GM12878 (cell line): ENCODE data around the gene PNPLA8. TPM values are rescaled to one million over a fixed set of nuclear protein-coding genes. Genes with fewer than 3 reads are reported as not detected.

Experiments
- ATAC-seq: fragments of 200-7000 bp; cut with Tn5 transposase; 3 replicates; pipeline ENCODE4 v1.9.1; 2020; ENCODE audit warnings: mild to moderate bottlenecking, moderate library complexity
- BruUV-seq: library from RNA; stranded (reverse); fragments of 400-500 nt; replicated peaks from 2 replicates; lab custom pipeline; 2021; lab: Mats Ljungman, UMichigan
- CTCF ChIA-PET: fragments of 300-600 bp; sonication (Branson Sonifier 250); formaldehyde crosslinking; extraction: SDS; loops from one replicate; lab custom pipeline; 2021; ENCODE audit warnings: inconsistent platforms; lab: Yijun Ruan, JAX
- POLR2A ChIA-PET: fragments of 350-600 bp; formaldehyde crosslinking; extraction: SDS; loops from one replicate; lab custom pipeline; 2021; ENCODE audit warnings: inconsistent platforms; lab: Charles Lee
- RAD21 ChIA-PET: fragments of 300-600 bp; sonication (Branson Sonifier 250); formaldehyde crosslinking; loops from one replicate; lab custom pipeline; 2023; ENCODE audit warnings: antibody characterized with exemption; ENCODE audit not compliant: unreplicated experiment; lab: Charles Lee
- SMC1A ChIA-PET: fragments of 300-600 bp; sonication (Branson Sonifier 250); formaldehyde crosslinking; loops from one replicate; lab custom pipeline; 2023; ENCODE audit not compliant: unreplicated experiment, uncharacterized antibody; lab: Charles Lee
- DNase-seq: peaks from one replicate; pipeline ENCODE4 v3.0.0-alpha.2; 2011; ENCODE audit warnings: low read depth, low spot score
- FAIRE-seq: peaks from 3 replicates; lab custom pipeline; 2011; peaks lifted over from hg19 to GRCh38; lab: Jason Lieb, UNC
- H2AFZ ChIP-seq: 2 replicates; pipeline ENCODE4 v1.6.0; 2011; ENCODE audit warnings: low read depth, low read length, control low read depth; ENCODE audit not compliant: control insufficient read depth
- H3K27ac ChIP-seq: 2 replicates; pipeline ENCODE4 v1.5.1; 2011; ENCODE audit warnings: control low read depth; ENCODE audit not compliant: control insufficient read depth, insufficient read depth
- H3K27me3 ChIP-seq, 2 experiments: replicated peaks in 1 of 2; 2 replicates each; pipeline versions ENCODE4 v1.6.0 to v1.6.1; 2011; ENCODE audit warnings: low read length in 1 of 2; ENCODE audit not compliant: control insufficient read depth in 2 of 2, insufficient read depth in 2 of 2
- H3K36me3 ChIP-seq, 2 experiments: 2 replicates each; pipeline ENCODE4 v1.5.1; 2011; ENCODE audit warnings: low read length in 1 of 2; ENCODE audit not compliant: control insufficient read depth in 2 of 2, insufficient read depth in 2 of 2
- H3K4me1 ChIP-seq: 2 replicates; pipeline ENCODE4 v1.6.1; 2011; ENCODE audit warnings: mild to moderate bottlenecking, low read length, moderate library complexity, mixed read lengths; ENCODE audit not compliant: control insufficient read depth, insufficient read depth
- H3K4me2 ChIP-seq: 2 replicates; pipeline ENCODE4 v1.6.0; 2011; ENCODE audit warnings: control low read depth; ENCODE audit not compliant: control insufficient read depth, insufficient read depth
- H3K4me3 ChIP-seq: fragments of 200-600 bp; sonication (generic); 2 replicates; pipeline ENCODE4 v1.5.1; 2016
- H3K79me2 ChIP-seq: 2 replicates; pipeline ENCODE4 v1.6.0; 2011; ENCODE audit warnings: low read length; ENCODE audit not compliant: control insufficient read depth, insufficient read depth
- H3K9ac ChIP-seq: 2 replicates; pipeline ENCODE4 v1.8.0; 2011; ENCODE audit warnings: low read length, control low read depth, mixed read lengths; ENCODE audit not compliant: control insufficient read depth, insufficient read depth
- H3K9me3 ChIP-seq: replicated peaks from 3 replicates; pipeline ENCODE4 v1.5.1; 2011; ENCODE audit warnings: mild to moderate bottlenecking, low read length; ENCODE audit not compliant: control insufficient read depth, insufficient read depth
- H4K20me1 ChIP-seq: 2 replicates; pipeline ENCODE4 v1.6.0; 2011; ENCODE audit not compliant: control insufficient read depth, insufficient read depth
- BHLHE40 ChIP-seq, 2 experiments: fragments of 450-650 bp in 1 of 2; IDR thresholded peaks; 2 replicates each; pipeline ENCODE4 v1.6.1; 2011 to 2017; ENCODE audit warnings: low read depth in 2 of 2, borderline replicate concordance in 1 of 2, improper control_type of control experiment in 1 of 2, low read length in 1 of 2, mild to moderate bottlenecking in 1 of 2
- CBFB ChIP-seq: IDR thresholded peaks from 2 replicates; pipeline ENCODE4 v1.6.1; 2016; ENCODE audit warnings: antibody characterized with exemption, low read depth
- CBX5 ChIP-seq: sonication (generic); IDR thresholded peaks from 2 replicates; pipeline ENCODE4 v1.6.1; 2016; ENCODE audit warnings: low read depth, moderate library complexity, mild to moderate bottlenecking, inconsistent platforms
- IKZF2 ChIP-seq, 2 experiments: fragments of 450-650 bp; IDR thresholded peaks; 2 replicates each; pipeline ENCODE4 v1.6.1; 2017; ENCODE audit warnings: mild to moderate bottlenecking in 2 of 2, moderate library complexity in 2 of 2
- MYB ChIP-seq: fragments of 150-350 bp; IDR thresholded peaks from 2 replicates; pipeline ENCODE4 v1.6.1; 2014; ENCODE audit warnings: mild to moderate bottlenecking, low read depth, low read length, borderline replicate concordance
- RBBP5 ChIP-seq: fragments of 200-600 bp; sonication (generic); conservative IDR thresholded peaks from 2 replicates; pipeline ENCODE4 v1.6.1; 2016
- RUNX3 ChIP-seq: IDR thresholded peaks from 2 replicates; pipeline ENCODE4 v1.6.1; 2012; ENCODE audit warnings: low read length, inconsistent platforms
- ZNF24 ChIP-seq: fragments of 450-650 bp; IDR thresholded peaks from 2 replicates; pipeline ENCODE4 v1.6.1; 2017; ENCODE audit warnings: antibody characterized with exemption, mild to moderate bottlenecking
- WGBS: methylation state at CpG from one replicate; pipeline ENCODE4 v1.1.6; 2016; ENCODE audit warnings: low lambda C conversion rate; ENCODE audit not compliant: insufficient replicate concordance, insufficient coverage; ENCODE audit errors: missing lambda C conversion rate; 5-methylcytosine and 5-hydroxymethylcytosine counted together
- in situ Hi-C: fragments of 300-500 bp; cut with MboI; formaldehyde crosslinking; loops from 9 replicates; pipeline ENCODE4 v1.14.3; 2018; ENCODE audit warnings: mixed read lengths
- intact Hi-C: fragments of 100-400 bp; cut with micrococcal nuclease; formaldehyde crosslinking; loops from one replicate; pipeline ENCODE4 v1.14.2; 2022; ENCODE audit not compliant: unreplicated experiment
- polyA plus RNA-seq, 11 experiments: library from polyadenylated mRNA; depleted of rRNA in 4 of 11; unstranded in 6 of 11; stranded (reverse) in 5 of 11; fragments of >200 nt; fragmentation: Nextera tagmentation in 4 of 11; fragmentation: Illumina TruSeq in 1 of 11; extraction: Ambion mirVana in 4 of 11; extraction: Trizol in 1 of 11; gene quantifications; 1 replicate in 1 of 11; 2 replicates in 10 of 11; pipeline versions ENCODE4 v1.2.1 to v1.2.3, GENCODE V29; 2011 to 2016; ENCODE audit warnings: inconsistent platforms in 2 of 11, missing spikeins in 2 of 11, low read depth in 1 of 11
- total RNA-seq, 4 experiments: library from RNA; depleted of rRNA in 3 of 4; stranded (reverse); fragments of >200 nt in 3 of 4; fragmentation: Illumina TruSeq in 1 of 4; extraction: Trizol in 1 of 4; gene quantifications; 2 replicates each; pipeline versions ENCODE4 v1.2.1 to v1.2.3, GENCODE V29; 2013 to 2021
- TF ChIP-seq, protein P1 (sequence below): fragments of 450-650 bp; IDR thresholded peaks from 2 replicates; pipeline ENCODE4 v1.6.1; 2017; ENCODE audit warnings: mild to moderate bottlenecking, low read depth, inconsistent platforms; ENCODE audit not compliant: poor library complexity, severe bottlenecking
- TF ChIP-seq, protein P2 (sequence below): fragments of 450-650 bp; conservative IDR thresholded peaks from 2 replicates; pipeline ENCODE4 v1.6.1; 2017; ENCODE audit warnings: mild to moderate bottlenecking, moderate library complexity
- TF ChIP-seq, protein P3 (sequence below): fragments of 450-650 bp; IDR thresholded peaks from 2 replicates; pipeline ENCODE4 v1.6.1; 2017; ENCODE audit warnings: mild to moderate bottlenecking
- TF ChIP-seq, protein P4 (sequence below): fragments of 450-650 bp; IDR thresholded peaks from 2 replicates; pipeline ENCODE4 v1.6.1; 2016; ENCODE audit warnings: mild to moderate bottlenecking
- TF ChIP-seq, protein P5 (sequence below): IDR thresholded peaks from 2 replicates; pipeline ENCODE4 v1.6.1; 2012; ENCODE audit warnings: low read length, inconsistent platforms

Gene PNPLA8
- total and polyA plus RNA-seq, 10 of the 15 experiments (the other 5 are each of a cell fraction or from before 2014, with no cell fraction given), result 8.0 to 16.3 (median 12.2) TPM

DNA sequence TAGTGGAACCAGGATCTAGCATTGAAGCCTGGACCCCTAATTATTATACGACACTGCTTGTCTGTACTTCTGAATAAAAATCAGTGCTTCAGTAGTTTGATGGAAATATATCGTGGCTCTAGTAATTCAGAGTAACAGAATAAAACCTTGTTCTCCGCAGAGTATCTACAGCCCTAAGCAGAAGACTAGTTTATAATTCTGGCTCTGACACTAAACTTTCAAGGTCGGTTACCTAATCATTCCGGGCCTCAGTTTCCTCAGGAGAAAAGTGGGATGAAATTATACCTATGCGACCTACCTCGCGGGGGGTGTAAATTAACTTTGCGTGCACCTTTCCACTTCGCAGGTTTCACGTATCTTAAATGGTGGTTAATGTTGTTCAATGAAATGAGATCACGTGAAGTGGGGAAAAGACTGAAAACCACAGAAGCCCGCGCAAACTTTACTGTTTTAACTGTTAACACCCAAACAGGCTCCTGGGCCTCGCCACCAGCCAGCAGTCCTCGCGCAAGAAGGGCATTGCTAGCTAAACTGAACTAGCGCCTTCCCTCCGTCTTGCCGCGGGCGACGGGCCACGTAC is 43.0 kb upstream of the PNPLA8 start:
- in situ Hi-C loops, result loop anchor here (5.0 kb wide), 1 partner anchor 42 kb away; the partner anchor contains the start of gene PNPLA8
- TF ChIP-seq, protein P1, sequence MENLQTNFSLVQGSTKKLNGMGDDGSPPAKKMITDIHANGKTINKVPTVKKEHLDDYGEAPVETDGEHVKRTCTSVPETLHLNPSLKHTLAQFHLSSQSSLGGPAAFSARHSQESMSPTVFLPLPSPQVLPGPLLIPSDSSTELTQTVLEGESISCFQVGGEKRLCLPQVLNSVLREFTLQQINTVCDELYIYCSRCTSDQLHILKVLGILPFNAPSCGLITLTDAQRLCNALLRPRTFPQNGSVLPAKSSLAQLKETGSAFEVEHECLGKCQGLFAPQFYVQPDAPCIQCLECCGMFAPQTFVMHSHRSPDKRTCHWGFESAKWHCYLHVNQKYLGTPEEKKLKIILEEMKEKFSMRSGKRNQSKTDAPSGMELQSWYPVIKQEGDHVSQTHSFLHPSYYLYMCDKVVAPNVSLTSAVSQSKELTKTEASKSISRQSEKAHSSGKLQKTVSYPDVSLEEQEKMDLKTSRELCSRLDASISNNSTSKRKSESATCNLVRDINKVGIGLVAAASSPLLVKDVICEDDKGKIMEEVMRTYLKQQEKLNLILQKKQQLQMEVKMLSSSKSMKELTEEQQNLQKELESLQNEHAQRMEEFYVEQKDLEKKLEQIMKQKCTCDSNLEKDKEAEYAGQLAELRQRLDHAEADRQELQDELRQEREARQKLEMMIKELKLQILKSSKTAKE, result peak; percentile 12
- TF ChIP-seq RUNX3 (peak; percentile 86), CBFB (0 out of 2 replicates have a peak, but pooled peaks have one; percentile 70), MYB (no peak), CBX5 (0 out of 2 replicates have a peak, but pooled peaks have one; percentile 11), ZNF24 (no peak), BHLHE40 (IDR thresholded peaks at IDR 0.05; ENCODE audit: borderline replicate concordance in 1 of 2, low read depth in 2 of 2, low read length in 1 of 2) (peak; percentile 71 to 78), IKZF2 (IDR thresholded peaks at IDR 0.05) (peak in 1 of 2 experiments; percentile 29; a peak in 1 of 4 replicates), RBBP5 (no peak)
- TF ChIP-seq, protein P2, sequence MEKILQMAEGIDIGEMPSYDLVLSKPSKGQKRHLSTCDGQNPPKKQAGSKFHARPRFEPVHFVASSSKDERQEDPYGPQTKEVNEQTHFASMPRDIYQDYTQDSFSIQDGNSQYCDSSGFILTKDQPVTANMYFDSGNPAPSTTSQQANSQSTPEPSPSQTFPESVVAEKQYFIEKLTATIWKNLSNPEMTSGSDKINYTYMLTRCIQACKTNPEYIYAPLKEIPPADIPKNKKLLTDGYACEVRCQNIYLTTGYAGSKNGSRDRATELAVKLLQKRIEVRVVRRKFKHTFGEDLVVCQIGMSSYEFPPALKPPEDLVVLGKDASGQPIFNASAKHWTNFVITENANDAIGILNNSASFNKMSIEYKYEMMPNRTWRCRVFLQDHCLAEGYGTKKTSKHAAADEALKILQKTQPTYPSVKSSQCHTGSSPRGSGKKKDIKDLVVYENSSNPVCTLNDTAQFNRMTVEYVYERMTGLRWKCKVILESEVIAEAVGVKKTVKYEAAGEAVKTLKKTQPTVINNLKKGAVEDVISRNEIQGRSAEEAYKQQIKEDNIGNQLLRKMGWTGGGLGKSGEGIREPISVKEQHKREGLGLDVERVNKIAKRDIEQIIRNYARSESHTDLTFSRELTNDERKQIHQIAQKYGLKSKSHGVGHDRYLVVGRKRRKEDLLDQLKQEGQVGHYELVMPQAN, result peak; percentile 79; the same call in 1 of the 2 replicates
- TF ChIP-seq, protein P3, sequence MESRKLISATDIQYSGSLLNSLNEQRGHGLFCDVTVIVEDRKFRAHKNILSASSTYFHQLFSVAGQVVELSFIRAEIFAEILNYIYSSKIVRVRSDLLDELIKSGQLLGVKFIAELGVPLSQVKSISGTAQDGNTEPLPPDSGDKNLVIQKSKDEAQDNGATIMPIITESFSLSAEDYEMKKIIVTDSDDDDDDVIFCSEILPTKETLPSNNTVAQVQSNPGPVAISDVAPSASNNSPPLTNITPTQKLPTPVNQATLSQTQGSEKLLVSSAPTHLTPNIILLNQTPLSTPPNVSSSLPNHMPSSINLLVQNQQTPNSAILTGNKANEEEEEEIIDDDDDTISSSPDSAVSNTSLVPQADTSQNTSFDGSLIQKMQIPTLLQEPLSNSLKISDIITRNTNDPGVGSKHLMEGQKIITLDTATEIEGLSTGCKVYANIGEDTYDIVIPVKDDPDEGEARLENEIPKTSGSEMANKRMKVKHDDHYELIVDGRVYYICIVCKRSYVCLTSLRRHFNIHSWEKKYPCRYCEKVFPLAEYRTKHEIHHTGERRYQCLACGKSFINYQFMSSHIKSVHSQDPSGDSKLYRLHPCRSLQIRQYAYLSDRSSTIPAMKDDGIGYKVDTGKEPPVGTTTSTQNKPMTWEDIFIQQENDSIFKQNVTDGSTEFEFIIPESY, result no peak
- TF ChIP-seq, protein P4, sequence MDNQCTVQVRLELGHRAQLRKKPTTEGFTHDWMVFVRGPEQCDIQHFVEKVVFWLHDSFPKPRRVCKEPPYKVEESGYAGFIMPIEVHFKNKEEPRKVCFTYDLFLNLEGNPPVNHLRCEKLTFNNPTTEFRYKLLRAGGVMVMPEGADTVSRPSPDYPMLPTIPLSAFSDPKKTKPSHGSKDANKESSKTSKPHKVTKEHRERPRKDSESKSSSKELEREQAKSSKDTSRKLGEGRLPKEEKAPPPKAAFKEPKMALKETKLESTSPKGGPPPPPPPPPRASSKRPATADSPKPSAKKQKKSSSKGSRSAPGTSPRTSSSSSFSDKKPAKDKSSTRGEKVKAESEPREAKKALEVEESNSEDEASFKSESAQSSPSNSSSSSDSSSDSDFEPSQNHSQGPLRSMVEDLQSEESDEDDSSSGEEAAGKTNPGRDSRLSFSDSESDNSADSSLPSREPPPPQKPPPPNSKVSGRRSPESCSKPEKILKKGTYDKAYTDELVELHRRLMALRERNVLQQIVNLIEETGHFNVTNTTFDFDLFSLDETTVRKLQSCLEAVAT, result peak; percentile 75; the same call in 1 of the 2 replicates
- TF ChIP-seq, protein P5, sequence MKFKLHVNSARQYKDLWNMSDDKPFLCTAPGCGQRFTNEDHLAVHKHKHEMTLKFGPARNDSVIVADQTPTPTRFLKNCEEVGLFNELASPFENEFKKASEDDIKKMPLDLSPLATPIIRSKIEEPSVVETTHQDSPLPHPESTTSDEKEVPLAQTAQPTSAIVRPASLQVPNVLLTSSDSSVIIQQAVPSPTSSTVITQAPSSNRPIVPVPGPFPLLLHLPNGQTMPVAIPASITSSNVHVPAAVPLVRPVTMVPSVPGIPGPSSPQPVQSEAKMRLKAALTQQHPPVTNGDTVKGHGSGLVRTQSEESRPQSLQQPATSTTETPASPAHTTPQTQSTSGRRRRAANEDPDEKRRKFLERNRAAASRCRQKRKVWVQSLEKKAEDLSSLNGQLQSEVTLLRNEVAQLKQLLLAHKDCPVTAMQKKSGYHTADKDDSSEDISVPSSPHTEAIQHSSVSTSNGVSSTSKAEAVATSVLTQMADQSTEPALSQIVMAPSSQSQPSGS, result 0 out of 2 replicates have a peak, but pooled peaks have one; percentile 26

More for the DNA sequence above, 43.0 kb upstream of the PNPLA8 start:
- Histone ChIP-seq H4K20me1 (no peaks in the 10 kb centered on the region), H3K4me1 (no peaks in the 10 kb centered on the region), H2AFZ (peak overlapping the region; percentile 57), H3K4me2 (peak overlapping the region; percentile 85), H3K9ac (peak overlapping the region; percentile 83), H3K27ac (peak overlapping the region; percentile 91), H3K36me3 (0 out of 4 replicates have a peak, but pooled peaks cover 0 to 3% of the 10 kb centered on the region in 2 experiments), H3K27me3 (no peaks in the 10 kb centered on the region), H3K4me3 (peak overlapping the region; percentile 84), H3K9me3 (no peaks in the 10 kb centered on the region), H3K79me2 (peaks cover 64% of the 10 kb centered on the region)
- ChIA-PET SMC1A (interaction anchor here (0.9 to 2.5 kb wide), 5 partner anchors 15 to 56 kb away, joined by 3 to 18 read pairs (median 3); partner anchors contain the start of gene PNPLA8), CTCF (interaction anchor here (0.6 to 1.8 kb wide), 5 partner anchors 9 to 72 kb away, joined by 3 to 10 read pairs (median 4); partner anchors contain the start of gene PNPLA8), POLR2A (interaction anchor here (1.0 to 2.8 kb wide), 3 partner anchors 9 to 43 kb away, joined by 3 to 45 read pairs (median 13); partner anchors contain the start of gene PNPLA8), RAD21 (interaction anchor here (0.6 to 4.4 kb wide), 4 partner anchors 17 to 56 kb away, joined by 3 to 30 read pairs (median 12); partner anchors contain the start of gene PNPLA8)
- ATAC-seq (no peak), DNase-seq (no peak), FAIRE-seq (no peak)
- intact Hi-C loops, result loop anchor here (1.0 to 2.0 kb wide), 2 partner anchors 16 to 43 kb away; partner anchors contain the start of gene PNPLA8
- TSS peak; percentile 84 for BruUV-seq
- WGBS, result under 1% methylated on average over 24 of the region's 24 CpGs
